SJCRH30 (cell line): ENCODE results near the gene TPH2. TPM values are rescaled to one million over a fixed set of nuclear protein-coding genes. Genes with fewer than 3 reads are reported as not detected.

ENCODE experiments used
- DNase-seq, 2 experiments: peaks; one replicate each; pipeline ENCODE4 v3.0.0-alpha.2; 2015 to 2020
- H3K27ac ChIP-seq: fragments of 250-450 bp; sonication (Bioruptor Pico); 2 replicates; pipeline ENCODE4 v1.5.1; 2020; ENCODE audit warnings: mild to moderate bottlenecking, moderate library complexity
- H3K27me3 ChIP-seq: fragments of 250-450 bp; sonication (Bioruptor Pico); 2 replicates; pipeline ENCODE4 v1.5.1; 2020; ENCODE audit warnings: mild to moderate bottlenecking, moderate library complexity
- H3K36me3 ChIP-seq: fragments of 250-450 bp; sonication (Bioruptor Pico); 2 replicates; pipeline ENCODE4 v1.5.1; 2020; ENCODE audit warnings: mild to moderate bottlenecking, moderate library complexity
- H3K4me1 ChIP-seq: fragments of 250-450 bp; sonication (Bioruptor Pico); 2 replicates; pipeline ENCODE4 v1.5.1; 2020; ENCODE audit warnings: mild to moderate bottlenecking, moderate library complexity
- H3K4me3 ChIP-seq: fragments of 250-450 bp; sonication (Bioruptor Pico); 2 replicates; pipeline ENCODE4 v1.5.1; 2020; ENCODE audit warnings: mild to moderate bottlenecking, moderate library complexity
- H3K9me3 ChIP-seq: fragments of 250-450 bp; sonication (Bioruptor Pico); replicated peaks from 2 replicates; pipeline ENCODE4 v1.5.1; 2020; ENCODE audit warnings: mild to moderate bottlenecking, moderate library complexity
- total RNA-seq: library from RNA; depleted of rRNA; stranded (reverse); fragments of >200 nt; shearing (Covaris generic); gene quantifications from 2 replicates; pipeline ENCODE4 v1.2.3, GENCODE V29; 2014

Gene TPH2
- total RNA-seq, 1 experiment from 2014 or later = not detected

- Histone ChIP-seq H3K27ac (no peak overlapping the region), H3K36me3 (no peaks in the 10 kb centered on the region), H3K27me3 (peaks cover 2% of the 10 kb centered on the region; the same call in 1 of the 2 replicates), H3K9me3 (no peaks in the 10 kb centered on the region), H3K4me3 (no peak overlapping the region), H3K4me1 (no peaks in the 10 kb centered on the region)
- peak in 1 of 2 experiments; percentile 2 for DNase-seq
Observed at GRCh38 chr12:72036393-72036792, 97.7 kb downstream of the TPH2 start.

GRCh38 chr12:72037006-72037795 is 98.6 kb downstream of the TPH2 start:
- peaks cover 2% of the 10 kb centered on the region; the same call in 1 of the 2 replicates for H3K27me3 ChIP-seq
- H3K4me1 ChIP-seq = no peaks in the 10 kb centered on the region
- no peaks in the 10 kb centered on the region for H3K36me3 ChIP-seq
- no peaks in the 10 kb centered on the region for H3K9me3 ChIP-seq
- H3K27ac ChIP-seq = no peak overlapping the region
- no peak for DNase-seq
- H3K4me3 ChIP-seq = no peak overlapping the region

- no peaks in the 10 kb centered on the region for H3K9me3 ChIP-seq
- H3K4me3 ChIP-seq = no peak overlapping the region
- H3K27me3 ChIP-seq = no peaks in the 10 kb centered on the region; the same call in 1 of the 2 replicates
- H3K27ac ChIP-seq = no peak overlapping the region
- H3K4me1 ChIP-seq = no peaks in the 10 kb centered on the region
- DNase-seq = no peak
- no peaks in the 10 kb centered on the region for H3K36me3 ChIP-seq
Observed at GRCh38 chr12:72041811-72042210, 103.2 kb downstream of the TPH2 start.

GRCh38 chr12:72053604-72054003 is 115.0 kb downstream of the TPH2 start:
- Histone ChIP-seq H3K4me1 (no peaks in the 10 kb centered on the region), H3K4me3 (no peak overlapping the region), H3K9me3 (no peaks in the 10 kb centered on the region), H3K27ac (no peak overlapping the region), H3K36me3 (no peaks in the 10 kb centered on the region), H3K27me3 (no peaks in the 10 kb centered on the region)
- DNase-seq = no peak

- Histone ChIP-seq H3K27me3 (no peaks in the 10 kb centered on the region), H3K4me3 (no peak overlapping the region), H3K9me3 (no peaks in the 10 kb centered on the region), H3K36me3 (no peaks in the 10 kb centered on the region), H3K27ac (no peak overlapping the region), H3K4me1 (no peaks in the 10 kb centered on the region)
- no peak for DNase-seq
Observed at GRCh38 chr12:72054511-72054910, 115.9 kb downstream of the TPH2 start.

- Histone ChIP-seq H3K9me3 (no peaks in the 10 kb centered on the region), H3K36me3 (no peaks in the 10 kb centered on the region), H3K4me3 (no peak overlapping the region), H3K27ac (no peak overlapping the region), H3K27me3 (no peaks in the 10 kb centered on the region), H3K4me1 (no peaks in the 10 kb centered on the region)
- DNase-seq = no peak
Observed at GRCh38 chr12:72057330-72057914, 118.8 kb downstream of the TPH2 start.

GRCh38 chr12:72063073-72063472 is 124.4 kb downstream of the TPH2 start:
- Histone ChIP-seq H3K4me3 (no peak overlapping the region), H3K27me3 (no peaks in the 10 kb centered on the region), H3K27ac (no peak overlapping the region), H3K4me1 (no peaks in the 10 kb centered on the region), H3K36me3 (no peaks in the 10 kb centered on the region), H3K9me3 (no peaks in the 10 kb centered on the region)
- DNase-seq = no peak

- Histone ChIP-seq H3K4me3 (no peak overlapping the region), H3K4me1 (peaks cover 17% of the 10 kb centered on the region), H3K27me3 (no peaks in the 10 kb centered on the region), H3K36me3 (no peaks in the 10 kb centered on the region), H3K27ac (no peak overlapping the region), H3K9me3 (no peaks in the 10 kb centered on the region)
- no peak for DNase-seq
Observed at GRCh38 chr12:72071030-72071429, 132.4 kb downstream of the TPH2 start.

- Histone ChIP-seq H3K36me3 (no peaks in the 10 kb centered on the region), H3K9me3 (no peaks in the 10 kb centered on the region), H3K27me3 (no peaks in the 10 kb centered on the region), H3K4me1 (peaks cover 17% of the 10 kb centered on the region), H3K27ac (no peak overlapping the region), H3K4me3 (no peak overlapping the region)
- peak; percentile 50 to 80 for DNase-seq
Observed at GRCh38 chr12:72072592-72073212, 134.1 kb downstream of the TPH2 start.

GRCh38 chr12:72074065-72074464 is 135.4 kb downstream of the TPH2 start:
- Histone ChIP-seq H3K9me3 (no peaks in the 10 kb centered on the region), H3K27ac (no peak overlapping the region), H3K27me3 (no peaks in the 10 kb centered on the region), H3K4me1 (peaks cover 17% of the 10 kb centered on the region), H3K36me3 (no peaks in the 10 kb centered on the region), H3K4me3 (no peak overlapping the region)
- DNase-seq = peak in 1 of 2 experiments; percentile 6

GRCh38 chr12:72074956-72075355 is 136.3 kb downstream of the TPH2 start:
- Histone ChIP-seq H3K9me3 (no peaks in the 10 kb centered on the region), H3K4me3 (no peak overlapping the region), H3K4me1 (peaks cover 17% of the 10 kb centered on the region), H3K36me3 (no peaks in the 10 kb centered on the region), H3K27ac (no peak overlapping the region), H3K27me3 (no peaks in the 10 kb centered on the region)
- peak; percentile 12 to 50 for DNase-seq

GRCh38 chr12:72075401-72075800 is 136.8 kb downstream of the TPH2 start:
- Histone ChIP-seq H3K36me3 (no peaks in the 10 kb centered on the region), H3K27me3 (no peaks in the 10 kb centered on the region), H3K4me3 (no peak overlapping the region), H3K9me3 (no peaks in the 10 kb centered on the region), H3K4me1 (peaks cover 17% of the 10 kb centered on the region), H3K27ac (no peak overlapping the region)
- DNase-seq = peak; percentile 54 to 83

GRCh38 chr12:72075891-72076557 is 137.4 kb downstream of the TPH2 start:
- peak; percentile 7 to 29 for DNase-seq
- no peaks in the 10 kb centered on the region for H3K27me3 ChIP-seq
- H3K36me3 ChIP-seq = no peaks in the 10 kb centered on the region
- no peak overlapping the region for H3K27ac ChIP-seq
- H3K4me1 ChIP-seq = peaks cover 17% of the 10 kb centered on the region
- no peaks in the 10 kb centered on the region for H3K9me3 ChIP-seq
- H3K4me3 ChIP-seq = no peak overlapping the region

- H3K27me3 ChIP-seq = no peaks in the 10 kb centered on the region
- H3K9me3 ChIP-seq = no peaks in the 10 kb centered on the region
- no peak overlapping the region for H3K4me3 ChIP-seq
- H3K36me3 ChIP-seq = no peaks in the 10 kb centered on the region
- no peak overlapping the region for H3K27ac ChIP-seq
- H3K4me1 ChIP-seq = peaks cover 17% of the 10 kb centered on the region
- DNase-seq = no peak
Observed at GRCh38 chr12:72076558-72076915, 137.9 kb downstream of the TPH2 start.
